HEK293 (cell line): ENCODE results near the gene NDUFA8.

Source experiments
- ZNF292 ChIP-seq: fragments of 450-650 bp; formaldehyde crosslinking; IDR thresholded peaks from 2 replicates; pipeline ENCODE4 v1.5.1; 2016; ENCODE audit warnings: low read depth, missing biosample characterization, missing genetic modification characterization, borderline replicate concordance
- ZNF843 ChIP-seq: fragments of 450-650 bp; formaldehyde crosslinking; IDR thresholded peaks from 2 replicates; pipeline ENCODE4 v1.5.1; 2016; ENCODE audit warnings: missing biosample characterization, missing genetic modification characterization

GRCh38 chr9:122119166-122119521, 40.4 kb downstream of the NDUFA8 start:
- TF ChIP-seq ZNF292 (tag by site-specific recombination): no peak
- no peak for TF ChIP-seq ZNF843 (tag by site-specific recombination)
